Measurements from ENCODE around the gene C1orf115. TPM values are rescaled to one million over a fixed set of nuclear protein-coding genes. Genes with fewer than 3 reads are reported as not detected.
A peak's percentile ranks its signal among the peaks of the same experiment; 100 is the strongest.
"Not testable (repeated sequence)": the region's sequence is repeated elsewhere in the genome, so short reads cannot be mapped to it uniquely, and the experiment has no call there.

Gene C1orf115
- polyA plus RNA-seq, 4 donors, result 7.4 to 27.7 (median 22.2) TPM

DNA sequence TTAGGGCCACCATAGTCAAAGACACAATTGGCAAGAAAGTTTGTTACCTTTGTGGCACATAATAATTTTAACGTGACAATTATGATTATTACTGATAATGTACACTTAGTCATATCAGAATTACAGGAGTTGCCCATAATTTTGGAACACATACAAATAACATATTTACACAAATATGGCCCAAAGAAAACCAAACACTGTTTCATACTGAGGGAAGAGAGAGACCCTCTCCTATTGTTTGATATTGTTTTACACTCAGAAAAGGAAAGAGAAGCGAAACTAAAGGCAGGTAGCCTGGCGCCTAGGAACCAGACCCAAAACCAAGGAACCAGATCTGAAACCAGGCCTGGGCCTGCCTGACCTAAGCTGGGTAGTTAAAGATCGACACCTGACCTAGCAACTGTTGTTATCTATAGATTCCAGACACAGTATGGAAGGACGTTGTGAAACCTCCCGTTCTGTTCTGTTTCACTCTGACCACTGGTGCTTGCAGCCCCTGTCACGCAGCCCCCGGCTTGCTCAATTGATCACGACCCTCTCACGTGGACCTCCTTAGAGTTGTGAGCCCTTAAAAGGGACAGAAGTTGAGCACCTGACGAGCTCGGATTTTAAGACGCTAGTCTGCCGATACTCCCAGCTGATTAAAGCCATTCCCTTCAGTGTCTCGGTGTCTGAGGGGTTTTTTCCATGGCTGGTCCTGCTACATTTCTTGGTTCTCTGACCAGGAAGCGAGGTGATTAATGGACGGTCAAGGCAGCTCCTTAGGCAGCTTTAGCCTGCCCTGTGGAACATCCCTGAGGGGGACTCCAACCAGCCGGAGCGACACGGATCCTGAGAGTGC is 27.9 kb downstream of the C1orf115 start:
- no peak for DNase-seq (ENCODE audit: low read depth in 4 of 4, low spot score in 3 of 4)

DNA sequence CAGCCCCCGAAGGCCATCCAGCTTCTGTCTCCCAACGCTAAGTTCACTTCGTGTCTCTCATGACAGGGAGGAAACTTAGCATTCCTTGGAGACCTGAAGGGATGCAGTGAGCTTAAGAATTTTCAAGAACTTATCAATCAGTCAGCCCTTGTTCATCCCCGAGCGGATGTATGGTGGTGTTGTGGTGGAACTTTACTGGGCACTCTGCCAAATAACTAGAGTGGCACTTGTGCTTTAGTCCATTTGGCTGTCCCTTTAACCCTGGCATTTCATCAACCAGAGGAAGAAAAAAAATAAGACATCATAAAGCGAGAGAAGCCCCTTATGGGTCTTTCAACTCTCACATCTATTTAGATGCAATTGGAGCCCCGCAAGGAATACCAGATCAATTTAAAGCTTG is 31.1 kb downstream of the C1orf115 start:
- not testable (repeated sequence) for DNase-seq (ENCODE audit: low read depth in 4 of 4, low spot score in 3 of 4)

DNA sequence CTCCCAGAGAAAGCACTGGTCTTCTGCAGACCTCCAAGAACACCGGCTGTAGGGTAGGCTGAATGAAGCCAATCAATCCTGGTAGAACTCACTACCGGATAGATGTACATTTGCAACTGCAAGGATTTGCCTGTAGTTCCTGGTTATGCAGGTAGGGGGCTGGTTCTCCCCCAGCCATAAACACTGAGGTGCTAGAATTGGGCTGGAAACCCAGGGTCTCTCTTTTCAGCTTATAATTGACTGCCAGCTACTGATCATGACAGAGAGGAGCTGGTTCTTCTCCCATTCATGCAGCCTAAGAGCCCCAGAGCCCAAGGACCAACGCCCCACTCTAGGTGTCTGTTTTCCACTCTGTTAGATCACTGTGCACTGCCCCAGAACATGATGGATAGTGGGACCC is 36.5 kb downstream of the C1orf115 start:
- no peak for DNase-seq (ENCODE audit: low read depth in 4 of 4, low spot score in 3 of 4)

GRCh38 chr1:220727519-220727918 is 37.4 kb downstream of the C1orf115 start:
- no peak for DNase-seq (ENCODE audit: low read depth in 4 of 4, low spot score in 3 of 4)

- no peak for DNase-seq (ENCODE audit: low read depth in 4 of 4, low spot score in 3 of 4)
Measured at GRCh38 chr1:220730486-220730885, 40.3 kb downstream of the C1orf115 start.

DNA sequence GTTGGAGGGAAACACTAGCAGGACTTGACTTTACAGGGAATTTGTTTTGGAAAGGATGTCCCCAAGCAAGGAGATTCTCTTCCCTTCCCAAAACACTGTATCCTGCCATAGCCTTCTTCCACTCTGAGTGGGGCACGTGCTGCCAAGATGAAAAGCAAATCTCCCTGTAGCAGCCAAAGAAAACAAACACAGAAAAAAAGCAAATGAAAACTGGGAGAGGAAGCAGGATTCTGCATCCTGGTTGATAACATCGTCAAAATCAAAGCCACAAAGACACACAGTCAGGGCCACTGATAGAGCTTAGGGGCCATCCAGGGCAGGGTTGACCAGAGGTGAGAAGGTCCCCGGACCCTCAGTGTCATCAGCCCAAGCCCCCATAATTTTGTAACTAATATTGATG is 42.0 kb downstream of the C1orf115 start:
- DNase-seq (ENCODE audit: low read depth in 4 of 4, low spot score in 3 of 4), result no peak

DNA sequence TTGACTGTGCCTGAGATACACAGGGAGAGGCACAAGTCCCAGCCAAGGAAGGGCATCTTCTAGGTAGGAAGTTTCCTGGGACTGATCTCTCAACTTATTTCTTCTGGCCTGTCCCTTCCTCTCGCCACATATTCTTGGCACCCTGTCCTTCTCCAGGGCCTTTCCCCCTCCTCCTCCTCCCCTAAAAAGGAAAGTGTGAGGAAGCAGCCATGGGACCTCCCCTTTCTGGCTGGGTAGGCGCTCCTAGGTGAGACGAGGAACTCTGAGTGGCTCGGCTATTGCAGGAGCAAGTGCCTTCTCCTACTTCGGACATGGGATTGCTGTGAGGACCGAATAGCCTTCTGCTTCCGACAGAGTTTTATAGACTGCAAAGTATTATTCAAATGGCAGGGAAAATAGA is 42.5 kb downstream of the C1orf115 start:
- DNase-seq (ENCODE audit: low read depth in 4 of 4, low spot score in 3 of 4), result no peak

GRCh38 chr1:220733086-220733601 is 43.0 kb downstream of the C1orf115 start:
- peak in 1 of 4 donors; percentile 50 for DNase-seq (ENCODE audit: low read depth in 4 of 4, low spot score in 3 of 4)

GRCh38 chr1:220734571-220735326 is 44.6 kb downstream of the C1orf115 start:
- DNase-seq (ENCODE audit: low read depth in 4 of 4, low spot score in 3 of 4), result no peak

DNA sequence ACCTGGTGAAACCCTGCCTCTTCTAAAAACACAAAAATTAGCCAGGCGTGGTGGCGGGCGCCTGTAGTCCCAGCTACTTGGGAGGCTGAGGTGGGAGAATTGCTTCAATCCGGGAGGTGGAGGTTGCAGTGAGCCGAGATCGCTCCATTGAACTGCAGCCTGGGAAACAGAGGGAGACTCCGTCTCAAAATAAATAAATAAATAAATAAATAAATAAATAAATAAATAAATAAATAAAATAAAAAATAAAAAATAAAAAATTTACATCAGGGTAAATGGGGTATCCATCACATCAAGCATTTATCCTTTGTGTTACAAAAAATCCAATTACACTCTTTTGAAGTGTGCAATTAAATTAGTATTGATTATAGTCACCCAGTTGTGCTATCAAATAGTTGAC is 46.1 kb downstream of the C1orf115 start:
- not testable (repeated sequence) for DNase-seq (ENCODE audit: low read depth in 4 of 4, low spot score in 3 of 4)

- no peak for DNase-seq (ENCODE audit: low read depth in 4 of 4, low spot score in 3 of 4)
Measured at GRCh38 chr1:220741349-220741748, 51.2 kb downstream of the C1orf115 start.

DNA sequence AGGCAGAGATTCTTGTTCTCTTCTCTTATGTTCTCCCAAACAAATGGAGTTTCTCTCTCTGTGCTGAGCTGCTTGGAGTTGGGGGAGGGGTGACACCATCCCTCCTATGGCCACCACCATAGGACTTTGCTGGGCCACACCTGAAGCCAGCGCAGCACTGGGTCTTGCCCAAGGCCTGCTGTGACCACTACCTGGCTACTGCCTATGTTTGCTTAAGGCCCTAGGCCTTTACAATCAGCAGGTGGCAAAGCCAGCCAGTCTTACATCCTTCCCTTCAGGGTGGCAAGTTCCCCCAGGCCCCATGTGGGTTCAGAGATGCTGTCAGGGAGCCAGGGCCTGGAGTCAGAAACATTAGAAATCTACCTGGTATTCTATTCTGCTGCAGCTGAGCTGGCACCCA is 51.7 kb downstream of the C1orf115 start:
- no peak for DNase-seq (ENCODE audit: low read depth in 4 of 4, low spot score in 3 of 4)

DNA sequence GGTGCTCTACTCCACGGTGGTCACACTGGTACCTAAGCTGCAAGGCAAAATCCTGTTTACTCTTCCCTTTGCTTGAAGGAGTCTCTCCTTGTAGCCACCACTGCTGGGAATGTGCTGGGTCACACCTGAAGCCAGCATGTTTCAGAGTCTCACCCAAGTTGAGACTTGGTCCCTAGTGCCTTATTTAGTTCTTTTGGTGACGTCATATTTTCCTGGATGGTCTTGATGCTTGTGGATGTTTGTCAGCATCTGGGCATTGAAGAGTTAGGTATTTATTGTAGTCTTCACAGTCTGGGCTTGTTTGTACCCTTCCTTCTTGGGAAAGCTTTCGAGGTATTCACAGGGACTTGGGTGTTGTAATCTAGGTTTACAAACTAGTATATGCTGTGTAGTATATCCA is 52.4 kb downstream of the C1orf115 start:
- DNase-seq (ENCODE audit: low read depth in 4 of 4, low spot score in 3 of 4), result no peak

DNA sequence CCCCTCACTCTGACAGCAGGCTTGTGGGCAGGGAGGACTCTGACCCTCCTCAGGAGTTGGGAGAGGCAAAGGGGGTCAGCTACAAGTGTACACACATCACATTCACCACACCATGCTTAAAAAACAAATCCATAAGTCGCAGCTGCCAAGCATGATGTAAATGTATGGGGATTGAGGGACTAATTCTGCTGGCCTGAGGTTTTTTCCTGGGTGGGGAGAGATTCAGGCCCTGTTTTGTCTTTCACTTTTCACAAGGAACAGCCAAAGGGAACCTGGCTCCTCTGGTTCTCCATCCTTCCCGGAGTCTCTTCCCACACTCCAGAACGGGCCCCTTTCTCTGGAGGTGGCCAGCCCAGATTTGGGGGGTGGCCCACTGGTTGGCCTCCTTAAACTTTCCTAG is 56.7 kb downstream of the C1orf115 start:
- DNase-seq (ENCODE audit: low read depth in 4 of 4, low spot score in 3 of 4), result no peak

DNA sequence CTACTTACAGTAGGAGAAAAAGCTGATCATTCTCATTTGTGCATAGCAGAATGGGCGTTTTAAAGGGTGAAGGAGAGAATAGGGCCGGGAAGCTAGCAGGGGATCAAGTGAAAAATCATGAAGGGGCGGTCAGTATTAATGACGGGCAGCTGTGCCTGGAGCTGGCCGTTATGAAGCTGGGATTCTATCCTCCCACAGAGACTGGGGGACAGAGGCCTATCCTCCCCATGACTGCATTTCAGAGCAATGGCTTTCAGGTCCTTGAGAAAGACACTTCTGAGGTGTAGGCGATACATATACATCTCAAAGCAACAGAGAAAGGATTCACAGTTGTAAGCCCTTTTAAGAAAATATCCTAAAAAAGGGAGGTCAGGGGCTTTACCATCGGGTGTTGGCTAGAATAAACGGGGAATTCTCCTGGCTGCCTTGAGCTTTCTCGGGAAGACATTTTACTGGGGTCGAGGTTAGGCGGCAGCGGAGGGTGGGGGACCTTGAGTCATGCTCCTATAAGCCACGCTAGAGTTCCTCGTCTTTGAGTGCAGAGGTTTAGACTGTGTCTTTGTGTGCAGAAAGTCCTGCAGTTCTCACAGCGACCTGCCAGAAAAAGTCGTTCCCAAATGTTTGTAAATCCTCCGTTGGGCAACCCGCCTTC is 57.4 kb downstream of the C1orf115 start:
- DNase-seq (ENCODE audit: low read depth in 4 of 4, low spot score in 3 of 4), result no peak

- DNase-seq (ENCODE audit: low read depth in 4 of 4, low spot score in 3 of 4), result peak; percentile 66 to 77 (median 74)
Measured at GRCh38 chr1:220748089-220748934, 58.1 kb downstream of the C1orf115 start, which contains the start of gene MTARC2. TSS of gene MTARC2 (plus strand) at chr1:220748322. CDS start at chr1:220748532, 210 bp downstream.

Measured in left renal pelvis (tissue), 4 donors.